HuH-7 (cell line): ENCODE measurements around the gene TOX2.

ENCODE experiments used
- DNase-seq: peaks from one replicate; pipeline ENCODE4 v3.0.0; 2011; ENCODE audit warnings: low spot score

The TOX2 gene

DNA sequence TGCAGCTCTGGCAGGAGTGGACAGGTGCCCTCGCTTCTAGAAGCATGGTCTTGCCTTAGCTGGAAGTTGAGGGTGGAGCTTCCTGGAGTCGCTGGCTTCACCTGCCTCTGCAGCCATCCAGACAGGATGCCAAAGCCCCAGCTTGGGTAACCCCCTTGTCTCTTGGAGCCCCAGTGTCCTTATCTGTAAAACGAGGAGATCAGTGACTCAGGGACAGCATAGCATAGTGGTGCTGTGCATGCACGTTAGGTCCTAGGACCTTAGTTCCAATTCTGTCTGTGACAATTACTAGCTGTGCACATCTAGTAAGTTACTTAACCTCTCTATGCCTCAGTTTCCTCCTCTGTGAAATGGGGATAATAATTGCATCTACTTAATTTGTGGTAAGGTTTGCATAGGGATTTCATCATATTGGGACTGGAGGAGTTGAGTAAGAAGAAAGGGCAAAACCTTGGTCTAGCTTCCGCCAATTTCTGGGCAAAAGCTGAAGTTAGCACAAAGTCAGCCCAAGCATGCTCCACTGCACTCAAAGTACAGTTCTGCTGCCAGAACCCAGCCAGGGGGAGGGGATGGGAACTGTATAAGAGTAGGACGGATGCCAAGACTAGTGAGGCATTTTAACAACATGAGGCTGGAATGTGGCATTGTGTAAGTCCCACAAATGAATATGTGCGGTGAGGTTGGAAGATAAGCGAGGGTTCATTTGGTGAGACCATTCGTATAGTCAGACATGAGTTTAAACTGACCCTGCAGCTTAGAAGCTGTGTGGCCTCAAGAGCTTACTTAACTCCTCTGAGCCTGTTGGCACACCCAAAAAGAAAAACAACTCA, 24.5 kb downstream of the TOX2 start:
- no peak for DNase-seq

DNA sequence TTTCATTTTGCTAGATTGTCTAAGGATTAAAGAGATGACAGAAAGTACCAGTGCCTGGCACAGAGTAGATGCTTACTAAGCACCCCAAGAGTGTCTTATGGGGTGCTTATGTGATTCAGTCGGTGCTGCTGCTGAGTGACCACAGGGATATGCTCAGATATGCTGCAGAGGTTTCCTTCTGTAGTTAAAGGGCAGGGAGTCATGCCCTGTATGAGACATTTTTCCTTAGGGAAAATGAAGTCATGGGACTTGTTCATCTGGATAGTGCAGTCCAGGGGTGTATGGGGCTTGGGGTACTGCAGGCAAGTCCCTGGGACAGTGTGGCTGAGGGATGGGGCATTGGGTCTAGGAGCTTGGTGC, 25.1 kb downstream of the TOX2 start:
- no peak for DNase-seq

GRCh38 chr20:43940518-43941225, 26.0 kb downstream of the TOX2 start:
- DNase-seq: no peak

DNA sequence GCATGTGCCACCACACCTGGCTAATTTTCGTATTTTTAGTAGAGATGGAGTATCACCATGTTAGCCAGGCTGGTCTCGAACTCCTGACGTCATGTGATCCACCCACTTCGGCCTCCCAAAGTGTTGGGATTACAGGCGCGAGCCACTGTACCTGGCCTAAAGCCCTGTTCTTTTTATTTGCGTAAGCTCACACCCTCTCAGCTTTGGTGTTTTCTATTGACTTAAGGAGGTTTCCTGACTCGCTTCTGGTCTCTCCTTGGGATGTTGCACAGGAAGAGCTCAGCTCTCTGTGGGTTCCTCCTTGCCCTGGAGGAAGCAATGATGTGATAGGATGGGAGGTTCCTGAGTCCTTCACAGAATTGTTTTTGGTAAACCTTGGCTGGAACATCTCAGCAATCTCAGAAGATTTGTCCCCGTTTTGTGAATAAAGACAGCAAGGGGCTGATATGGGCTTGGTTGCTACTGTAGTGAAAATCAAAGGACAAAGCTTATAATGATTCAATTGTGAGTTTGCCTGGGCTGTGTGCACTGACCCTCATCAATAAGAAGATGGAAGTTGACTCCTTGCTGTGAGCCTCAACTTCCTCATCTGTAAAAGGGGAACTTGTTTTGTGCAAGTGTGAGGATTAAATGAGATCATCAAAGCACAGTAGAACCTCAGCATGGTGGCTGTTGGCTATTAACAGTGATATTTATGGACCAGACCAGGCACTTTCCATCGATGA, 27.0 kb downstream of the TOX2 start:
- DNase-seq: no peak

DNA sequence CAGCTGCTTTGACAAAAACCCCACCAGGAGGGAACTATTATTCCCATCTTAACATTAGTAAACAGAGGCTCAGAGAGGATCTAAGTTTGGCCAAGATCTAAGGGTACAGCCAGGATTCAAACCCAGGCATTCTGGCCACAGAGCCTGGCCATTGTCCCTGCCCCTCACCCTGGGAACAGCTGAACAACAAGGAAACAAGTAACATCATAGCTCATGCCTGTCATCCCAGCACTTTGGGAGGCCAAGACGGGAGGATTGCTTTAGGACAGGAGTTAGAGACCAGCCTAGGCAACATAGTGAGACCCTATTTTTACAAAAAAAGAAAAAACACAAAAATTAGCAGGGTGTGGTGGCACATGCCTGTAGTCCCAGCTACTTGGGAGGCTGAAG, 27.5 kb downstream of the TOX2 start:
- DNase-seq: no peak

DNA sequence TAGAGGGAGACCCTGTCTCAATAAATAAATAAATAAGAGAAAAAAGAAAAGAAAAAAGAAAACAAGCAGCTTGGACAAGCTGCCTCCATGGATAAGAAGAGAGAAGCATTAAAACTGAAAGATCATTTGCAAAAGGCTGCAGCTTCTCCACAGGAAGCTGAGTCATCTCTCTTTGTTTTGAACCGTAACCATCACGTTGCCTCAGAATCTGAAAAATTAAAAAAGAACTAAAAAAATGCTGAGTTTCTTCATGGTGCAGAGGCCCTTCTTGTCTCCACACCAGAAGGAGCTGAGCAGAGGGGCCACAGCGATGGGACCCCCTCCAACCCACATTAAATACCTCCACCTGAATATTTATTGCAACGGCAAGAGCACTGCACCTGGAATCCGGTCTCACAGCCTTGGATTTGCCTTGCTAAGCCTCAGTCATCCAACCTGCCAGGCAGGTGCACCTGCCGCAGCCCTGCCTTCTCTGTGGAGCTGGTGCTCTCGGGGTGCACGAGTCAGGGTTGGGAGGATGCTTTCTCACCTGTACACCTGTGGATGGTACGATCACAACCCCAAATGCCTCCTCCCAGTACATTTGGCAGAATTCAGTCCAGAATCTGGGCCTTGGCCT, 28.1 kb downstream of the TOX2 start:
- DNase-seq: no peak

DNA sequence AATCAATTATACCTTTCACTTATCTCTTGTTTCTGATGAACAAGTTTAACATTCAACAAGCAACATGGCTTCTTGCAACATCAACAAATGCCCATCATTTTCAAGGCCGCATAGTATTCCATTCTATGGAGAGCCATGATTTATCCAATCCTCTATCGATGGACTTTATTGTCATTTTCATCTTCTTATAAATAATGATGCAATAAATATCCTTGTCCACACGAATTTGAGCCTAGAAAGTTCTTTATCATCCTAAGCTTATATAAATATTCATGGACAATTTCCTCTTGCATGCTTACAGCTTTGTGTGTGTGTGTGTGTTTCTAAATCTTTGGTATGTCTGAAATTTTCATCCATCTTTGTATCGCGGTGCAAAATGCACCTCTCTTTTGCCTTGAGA, 29.1 kb downstream of the TOX2 start:
- DNase-seq: no peak

DNA sequence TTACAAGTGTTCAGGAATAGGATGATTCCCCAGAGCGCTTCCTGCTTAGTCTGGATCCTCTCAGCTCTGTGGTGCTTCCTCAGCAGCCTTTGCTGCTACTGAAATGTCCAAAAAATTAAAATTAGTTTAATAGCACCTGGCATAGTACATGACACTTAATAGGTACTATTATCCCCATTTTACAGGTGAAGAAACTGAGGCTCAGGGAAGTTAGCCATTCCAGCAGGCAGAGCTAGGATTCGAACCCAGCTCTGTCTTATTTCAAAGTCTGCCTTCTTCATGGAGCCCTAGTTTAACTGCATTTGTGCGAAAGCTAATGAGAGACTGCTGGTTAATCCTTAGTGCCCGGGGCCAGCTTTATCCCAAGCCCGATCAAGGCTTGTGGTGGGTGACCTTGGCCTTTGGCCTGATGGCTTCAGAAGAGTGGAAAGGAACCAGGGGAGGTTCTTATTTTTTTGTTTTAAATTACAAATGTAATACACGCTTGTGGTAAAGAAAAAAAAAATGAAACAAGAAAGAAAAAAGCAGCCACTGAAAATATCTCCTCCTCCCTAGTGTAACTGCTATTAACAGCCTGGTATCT, 30.1 kb downstream of the TOX2 start:
- no peak for DNase-seq

GRCh38 chr20:43945391-43946205, 30.9 kb downstream of the TOX2 start:
- no peak for DNase-seq

- DNase-seq: no peak
Observed at GRCh38 chr20:43946206-43946491, 31.5 kb downstream of the TOX2 start.

DNA sequence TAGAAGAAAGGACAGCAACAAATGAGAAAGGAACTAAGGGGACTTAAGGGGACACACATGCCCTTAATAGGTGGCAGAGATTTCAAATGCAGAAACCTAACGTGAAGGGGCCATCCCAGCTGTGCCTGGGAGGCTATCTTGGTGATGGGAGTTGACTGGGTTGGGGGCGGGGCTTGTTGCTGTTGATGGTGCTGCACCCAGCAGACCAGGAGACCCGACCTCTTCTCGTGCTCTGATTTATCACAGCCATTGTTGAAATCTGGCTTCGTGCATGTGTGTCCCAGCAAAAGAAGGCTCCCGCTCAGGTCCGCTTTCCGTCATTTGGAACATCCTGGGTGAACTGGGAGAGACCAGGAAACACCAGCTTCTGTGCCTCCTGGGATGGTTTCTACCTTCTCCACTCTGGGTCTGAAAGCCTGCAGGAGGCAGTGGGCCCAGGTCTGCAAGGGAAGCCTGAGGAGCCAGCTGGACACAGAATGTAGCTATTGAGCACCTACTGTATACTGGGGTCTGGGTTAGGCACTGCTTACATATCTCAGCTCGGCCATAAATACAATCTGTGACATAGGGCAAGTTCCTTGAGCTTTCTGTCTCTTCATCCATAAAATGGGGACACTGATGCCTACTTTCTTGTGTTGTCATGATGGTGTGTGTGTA, 32.1 kb downstream of the TOX2 start:
- no peak for DNase-seq

DNA sequence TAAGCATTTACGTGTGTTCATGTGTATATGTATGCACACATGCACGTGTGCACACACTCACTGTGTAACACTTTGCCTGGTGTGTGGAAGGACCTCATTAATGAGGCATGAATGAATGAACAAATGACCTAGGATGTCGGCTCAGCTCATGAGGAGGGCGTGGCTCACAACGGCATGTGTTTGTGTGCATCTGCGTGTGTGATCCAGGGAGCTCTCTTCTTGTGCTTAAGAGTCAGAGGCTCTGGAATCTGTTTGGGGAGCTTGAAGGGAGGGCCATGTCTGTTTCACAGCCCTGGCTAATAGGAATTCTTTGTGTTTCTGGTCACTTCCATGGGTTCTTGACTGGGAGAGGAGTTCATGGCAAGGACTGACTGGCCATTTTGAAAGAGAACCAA, 32.7 kb downstream of the TOX2 start:
- no peak for DNase-seq

DNA sequence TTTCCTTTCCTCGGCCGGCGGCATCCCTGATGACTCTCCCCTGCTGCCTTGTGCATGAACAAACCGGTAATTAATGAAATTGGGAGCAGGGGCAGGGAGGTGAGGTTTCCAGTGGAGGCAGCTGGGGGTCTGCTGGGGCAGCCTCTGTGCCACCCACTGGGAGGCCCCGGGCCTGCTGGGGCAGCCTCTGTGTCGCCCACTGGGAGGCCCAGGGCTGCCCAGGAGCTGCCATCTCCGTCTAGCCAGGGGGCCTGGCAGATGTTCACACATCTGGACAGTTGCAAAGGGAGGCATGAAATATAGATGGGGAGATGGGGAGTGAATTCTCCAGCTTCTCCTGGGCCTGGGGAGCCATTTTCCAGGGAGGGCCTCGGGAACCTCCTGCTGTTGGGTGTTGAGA, 33.8 kb downstream of the TOX2 start:
- DNase-seq: no peak

DNA sequence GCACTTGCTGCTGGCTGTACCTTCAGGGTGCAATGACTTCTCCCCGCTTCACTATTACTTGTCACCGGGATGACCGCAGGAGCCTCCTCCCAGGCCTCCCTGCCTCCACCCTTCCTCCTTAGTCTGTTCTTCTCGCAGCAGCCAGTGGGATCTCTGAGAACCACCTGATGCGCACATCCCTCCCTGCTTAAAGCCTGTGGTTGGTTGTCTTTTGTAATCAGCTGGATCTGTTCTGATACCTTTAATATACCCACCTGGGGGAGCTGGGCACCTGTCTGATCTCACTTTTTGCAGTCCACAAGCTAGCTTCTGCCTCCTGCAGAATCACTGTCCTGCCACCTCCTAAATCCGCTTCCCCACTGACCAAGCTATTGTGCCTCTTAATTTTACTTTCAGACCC, 34.6 kb downstream of the TOX2 start:
- DNase-seq: no peak

- no peak for DNase-seq
Observed at GRCh38 chr20:43949741-43950618, 35.3 kb downstream of the TOX2 start.

DNA sequence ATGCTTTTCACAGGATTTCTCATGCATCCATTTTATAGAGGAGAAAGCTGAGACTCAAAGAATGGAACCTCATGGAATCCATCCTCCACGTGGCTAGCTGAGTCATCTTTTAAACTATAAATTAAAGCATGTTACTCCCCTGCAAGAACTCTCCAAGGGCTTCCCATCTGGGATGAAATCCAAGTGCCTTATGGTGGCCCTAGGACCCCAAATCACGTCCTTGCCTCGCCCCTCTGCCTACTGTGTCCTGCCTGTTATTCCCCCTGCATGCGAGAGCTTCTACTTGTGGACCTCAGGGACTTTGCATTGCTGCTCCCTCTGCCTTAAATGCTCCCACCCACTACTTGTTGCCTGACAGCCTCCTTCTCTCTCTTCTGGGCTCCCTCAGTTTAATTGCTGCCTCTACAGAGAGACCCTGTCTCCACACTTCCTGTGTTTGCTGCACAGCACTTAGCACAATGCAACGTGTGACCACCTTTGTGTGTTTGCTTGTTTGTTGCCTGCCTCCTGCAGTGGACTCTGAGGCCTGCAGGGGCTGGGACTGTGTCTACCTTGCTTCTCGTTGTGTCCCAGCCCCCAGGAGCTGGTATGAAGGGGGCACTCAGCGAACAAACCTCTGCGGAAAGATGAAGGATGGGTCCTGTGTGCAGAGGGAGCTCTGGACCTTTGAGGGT, 39.4 kb downstream of the TOX2 start:
- DNase-seq: no peak

DNA sequence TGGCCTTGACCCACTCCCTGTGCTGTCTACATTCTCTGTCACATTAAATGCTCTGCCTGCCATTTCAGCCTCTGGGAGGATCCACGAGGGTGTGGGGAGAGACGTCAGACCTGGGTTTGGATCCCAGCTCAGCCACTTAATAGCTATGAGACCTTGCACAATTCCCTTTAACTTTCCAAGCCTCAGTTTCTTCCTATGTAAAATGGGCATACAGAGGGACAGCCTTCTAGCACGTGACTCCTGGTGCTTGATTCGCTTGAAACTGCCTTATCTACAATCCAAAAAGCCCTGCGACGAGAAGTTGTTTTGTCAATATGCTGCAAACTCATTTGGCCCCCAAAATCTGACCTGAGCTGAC, 40.0 kb downstream of the TOX2 start:
- no peak for DNase-seq

- no peak for DNase-seq
Observed at GRCh38 chr20:43955062-43955749, 40.6 kb downstream of the TOX2 start.

DNA sequence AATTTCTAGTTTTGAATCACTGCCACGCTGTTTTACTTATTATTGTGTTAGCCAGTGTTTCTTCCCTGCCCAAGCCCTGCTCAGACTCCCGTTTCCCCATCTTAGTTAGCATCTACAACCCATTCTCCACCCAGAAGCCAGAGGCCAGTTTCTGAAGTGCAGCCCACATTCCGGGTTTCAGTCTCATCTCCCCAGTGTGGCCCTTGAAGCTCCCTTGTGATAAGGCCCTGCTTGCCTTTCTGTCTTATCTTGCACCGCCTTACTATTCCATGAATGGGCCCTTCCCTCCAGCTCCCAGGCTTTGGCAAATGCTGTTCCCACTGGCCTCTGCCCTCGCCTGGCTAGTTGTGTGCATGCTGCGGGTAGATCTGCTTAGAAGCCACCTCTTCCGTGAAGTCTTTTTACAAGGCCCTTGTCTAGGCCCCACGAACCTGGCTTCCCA, 41.1 kb downstream of the TOX2 start:
- DNase-seq: no peak
